HG03280 (cell line): Measurements from ENCODE around the gene WNK1.
"Not testable (repeated sequence)": the region's sequence is repeated elsewhere in the genome, so short reads cannot be mapped to it uniquely, and the experiment has no call there.

Experiments used
- ATAC-seq: cut with Tn5 transposase; IDR thresholded peaks from one replicate; pipeline ENCODE4 v1.9.1; 2021; ENCODE audit warnings: mild to moderate bottlenecking, moderate library complexity; ENCODE audit not compliant: unreplicated experiment

The WNK1 gene

GRCh38 chr12:740921-741320, 11.5 kb upstream of the WNK1 start:
- ATAC-seq, result no peak

- no peak for ATAC-seq
These were observed 2.6 kb upstream of the WNK1 start for GRCh38 chr12:749751-750270.

- no peak for ATAC-seq
These were observed 1.8 kb upstream of the WNK1 start for GRCh38 chr12:750366-751191.

- peak; percentile 44 for ATAC-seq
These were observed 984 bp upstream of the WNK1 start for GRCh38 chr12:751192-751998.

GRCh38 chr12:752695-753610, 574 bp downstream of the WNK1 start:
- peak; percentile 26 for ATAC-seq

GRCh38 chr12:753611-754472, 1.5 kb downstream of the WNK1 start:
- peak; percentile 7 for ATAC-seq

- no peak for ATAC-seq
These were observed 2.1 kb downstream of the WNK1 start for GRCh38 chr12:754473-754820.

- ATAC-seq, result no peak
These were observed 2.6 kb downstream of the WNK1 start for GRCh38 chr12:754851-755562.

- ATAC-seq, result no peak
These were observed 7.2 kb downstream of the WNK1 start for GRCh38 chr12:759628-760027.

GRCh38 chr12:761256-761655, 8.9 kb downstream of the WNK1 start:
- ATAC-seq, result no peak

GRCh38 chr12:765840-766239, 13.5 kb downstream of the WNK1 start:
- no peak for ATAC-seq

- no peak for ATAC-seq
These were observed 16.1 kb downstream of the WNK1 start for GRCh38 chr12:768434-768833.

- no peak for ATAC-seq
These were observed 18.1 kb downstream of the WNK1 start for GRCh38 chr12:770479-770878.

- no peak for ATAC-seq
These were observed 19.8 kb downstream of the WNK1 start for GRCh38 chr12:772056-772697.

GRCh38 chr12:774051-774614, 21.8 kb downstream of the WNK1 start:
- no peak for ATAC-seq

- not testable (repeated sequence) for ATAC-seq
These were observed 23.8 kb downstream of the WNK1 start for GRCh38 chr12:775973-776771.

GRCh38 chr12:776772-777373, 24.5 kb downstream of the WNK1 start:
- not testable (repeated sequence) for ATAC-seq
